Activated T-cell treated with anti-CD3 and anti-CD28 coated beads, Interleukin-2, amount 50 U/mL, for 4 hours (primary cell): ENCODE results near the gene TP73. TPM values are rescaled to one million over a fixed set of nuclear protein-coding genes. Genes with fewer than 3 reads are reported as not detected.
"Not testable (repeated sequence)": the region's sequence is repeated elsewhere in the genome, so short reads cannot be mapped to it uniquely, and the experiment has no call there.

ENCODE experiments used
- ATAC-seq, 2 donors: fragments of 200-7000 bp; cut with Tn5 transposase; one replicate each; pipeline ENCODE4 v1.10.0; 2021
- DNase-seq: peaks from one replicate; pipeline ENCODE4 v3.0.0-alpha.2; 2020
- H3K27me3 Mint-ChIP-seq: one replicate; pipeline ENCODE4 v1.8.0; 2021; ENCODE audit warnings: low read depth, mixed read lengths
- H3K36me3 Mint-ChIP-seq: one replicate; pipeline ENCODE4 v1.8.0; 2022; ENCODE audit warnings: mixed read lengths; ENCODE audit not compliant: insufficient read depth
- H3K4me1 Mint-ChIP-seq: one replicate; pipeline ENCODE4 v1.8.0; 2021; ENCODE audit warnings: low read depth, mixed read lengths
- H3K4me3 Mint-ChIP-seq: one replicate; pipeline ENCODE4 v1.8.0; 2021; ENCODE audit warnings: mild to moderate bottlenecking, moderate library complexity, mixed read lengths
- H3K9me3 Mint-ChIP-seq: one replicate; pipeline ENCODE4 v1.8.0; 2021; ENCODE audit warnings: mixed read lengths
- total RNA-seq, 3 donors: library from RNA; stranded (reverse); gene quantifications; one replicate each; pipeline ENCODE4 v1.2.1, GENCODE V29; 2021

TP73 gene
- total RNA-seq, 3 donors from 2014 or later, result 0.05 to 0.16 (median 0.08) TPM

DNA sequence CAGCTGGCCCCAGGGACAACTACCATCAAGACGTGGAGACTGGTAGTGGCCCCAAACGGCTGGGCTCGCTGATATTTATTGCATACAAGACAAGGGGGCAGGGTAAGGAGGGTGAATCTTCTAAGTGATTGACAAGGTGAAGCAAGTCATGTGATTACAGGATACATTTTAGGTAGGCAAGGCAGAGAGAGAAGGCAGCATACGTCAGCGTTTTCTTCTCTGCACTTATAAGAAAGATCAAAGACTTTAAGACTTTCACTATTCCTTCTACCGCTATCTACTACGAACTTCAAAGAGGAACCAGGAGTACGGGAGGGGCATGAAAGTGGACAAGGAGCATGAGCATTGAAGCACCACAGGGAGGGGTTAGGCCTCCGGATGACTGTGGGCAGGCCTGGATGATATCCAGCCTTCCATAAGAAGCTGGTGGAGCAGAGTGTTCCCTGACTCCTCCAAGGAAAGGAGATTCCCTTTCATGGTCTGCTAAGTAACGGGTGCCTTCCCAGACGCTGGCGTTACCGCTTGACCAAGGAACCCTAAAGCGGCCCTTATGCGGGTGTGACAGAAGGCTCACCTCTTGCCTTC is 96.1 kb downstream of the TP73 start:
- H3K36me3 Mint-ChIP-seq, H3K9me3 Mint-ChIP-seq, H3K27me3 Mint-ChIP-seq, ATAC-seq, DNase-seq: not testable (repeated sequence)
- Mint-ChIP-seq H3K4me3 (peak overlapping the region; percentile 29), H3K4me1 (peaks cover 25% of the 10 kb centered on the region)

DNA sequence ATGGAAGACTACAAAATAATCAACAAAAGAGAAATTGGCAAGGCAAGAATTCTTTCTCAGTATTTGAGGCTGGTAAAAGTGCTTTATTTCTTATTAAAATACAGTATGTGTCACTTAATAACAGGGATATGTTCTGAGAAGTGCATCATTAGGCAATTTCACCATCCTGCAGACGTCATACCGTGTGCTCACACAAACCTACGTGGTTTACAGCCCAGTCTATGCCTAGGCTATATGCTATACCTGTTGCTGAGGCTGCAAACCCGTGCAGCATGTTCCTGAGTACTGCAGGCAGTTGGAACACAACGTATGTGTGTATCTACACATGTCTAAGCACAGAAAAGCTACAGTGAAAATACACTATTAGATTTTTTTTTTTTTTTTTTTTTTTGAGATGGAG is 97.2 kb downstream of the TP73 start:
- Mint-ChIP-seq H3K4me3 (no peak overlapping the region), H3K36me3 (no peaks in the 10 kb centered on the region), H3K27me3 (no peaks in the 10 kb centered on the region), H3K9me3 (no peaks in the 10 kb centered on the region), H3K4me1 (peaks cover 25% of the 10 kb centered on the region)
- DNase-seq, result no peak
- no peak for ATAC-seq

DNA sequence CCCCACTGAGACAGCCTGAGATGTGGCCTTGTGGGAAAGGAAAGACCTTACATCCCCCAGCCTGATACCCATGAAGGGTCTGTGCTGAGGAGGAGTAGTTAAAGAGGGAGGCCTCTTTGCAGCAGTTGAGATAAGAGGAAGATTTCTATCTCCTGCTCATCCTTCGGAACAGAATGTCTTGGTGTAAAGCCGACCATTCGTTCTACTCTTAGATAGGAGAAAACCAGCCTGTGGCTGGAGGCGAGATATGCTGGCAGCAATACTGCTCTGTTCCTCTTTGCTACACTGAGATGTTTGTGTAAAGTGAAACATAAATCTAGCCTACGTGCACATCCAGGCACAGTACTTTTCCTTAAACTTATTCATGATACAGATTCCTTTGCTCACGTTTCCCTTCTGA is 98.4 kb downstream of the TP73 start:
- Mint-ChIP-seq H3K36me3 (no peaks in the 10 kb centered on the region), H3K4me3 (no peak overlapping the region), H3K9me3 (no peaks in the 10 kb centered on the region), H3K27me3 (no peaks in the 10 kb centered on the region), H3K4me1 (peaks cover 18% of the 10 kb centered on the region)
- DNase-seq, result no peak
- no peak for ATAC-seq

DNA sequence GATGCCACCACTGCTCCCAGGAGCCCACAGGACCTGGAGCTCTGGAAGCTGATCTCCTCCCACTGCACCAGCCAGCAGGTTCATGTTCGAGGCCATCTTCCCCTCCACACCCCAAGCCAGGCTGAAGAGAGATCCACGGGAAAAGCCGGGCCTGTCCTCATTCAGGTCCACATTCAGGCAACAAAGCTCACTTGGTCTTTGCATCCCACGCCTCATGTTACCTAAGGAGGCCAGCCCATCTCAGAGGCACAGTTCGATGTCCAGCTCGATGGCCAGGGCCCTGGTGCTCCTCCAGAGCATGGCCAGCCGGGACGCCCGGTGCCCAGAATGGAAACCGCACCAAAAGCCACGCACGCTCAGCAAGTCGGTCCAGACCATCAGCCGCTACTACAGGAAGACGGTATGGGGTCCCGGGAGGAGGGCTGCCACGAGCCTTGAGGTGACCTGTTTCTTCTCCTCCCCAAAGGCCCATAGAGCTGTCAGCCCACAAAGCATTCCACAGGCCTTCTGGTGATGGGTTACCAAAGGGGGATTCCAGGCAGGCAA is 100.2 kb downstream of the TP73 start, which contains the start of gene CCDC27:
Gene CCDC27, plus strand, starts transcription at position 51 of the 546 bp plus-strand sequence. Its CDS starts 32 bp downstream, at position 83.
- ATAC-seq, result no peak
- peaks cover 6% of the 10 kb centered on the region for H3K27me3 Mint-ChIP-seq

DNA sequence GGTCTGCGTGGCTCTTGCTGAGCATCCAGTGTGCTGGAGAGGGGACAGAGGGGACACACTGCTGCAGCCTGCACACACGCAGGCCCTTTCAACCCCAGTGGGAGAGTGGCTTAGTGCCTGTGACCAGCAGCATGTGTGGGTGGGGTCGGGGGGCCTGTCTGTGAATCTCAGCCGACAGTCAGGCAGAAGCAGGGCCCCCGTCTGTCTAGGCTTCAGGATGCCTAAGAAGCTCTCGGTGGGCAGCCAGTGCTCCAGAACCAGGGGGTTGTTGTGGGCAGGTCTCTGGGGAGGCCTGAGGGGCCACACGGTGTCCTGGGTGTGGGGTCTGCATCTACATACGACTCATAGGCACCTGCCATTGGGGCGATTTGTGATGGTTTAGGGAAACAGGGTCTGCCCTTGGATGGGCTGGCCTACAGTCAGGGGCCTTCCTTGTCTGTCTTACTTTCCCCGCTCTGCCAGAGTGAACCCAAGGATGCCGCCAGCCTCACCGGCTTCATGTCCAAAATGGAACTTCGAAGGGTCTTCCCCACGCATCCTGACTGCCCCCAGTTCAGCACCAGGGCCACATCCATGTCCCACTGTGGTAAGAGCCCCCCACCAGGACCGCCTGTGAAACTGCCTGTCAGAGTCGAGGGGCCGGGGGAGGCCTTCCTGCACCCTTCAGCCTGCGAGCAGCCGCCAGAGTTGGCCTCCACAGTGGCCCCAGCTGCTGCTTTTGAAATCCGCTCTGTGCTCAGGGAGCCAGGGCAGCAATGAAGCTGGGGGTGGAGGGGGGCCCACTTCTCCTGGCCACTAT is 101.5 kb downstream of the TP73 start:
- Mint-ChIP-seq H3K4me1 (no peaks in the 10 kb centered on the region), H3K4me3 (no peak overlapping the region), H3K27me3 (peaks cover 8% of the 10 kb centered on the region), H3K36me3 (no peaks in the 10 kb centered on the region), H3K9me3 (no peaks in the 10 kb centered on the region)
- ATAC-seq (no peak), DNase-seq (no peak)

More for the DNA sequence above, 100.2 kb downstream of the TP73 start, which contains the start of gene CCDC27:
- no peaks in the 10 kb centered on the region for H3K9me3 Mint-ChIP-seq
- no peak within 1 kb of the TSS for H3K4me3 Mint-ChIP-seq
- peaks cover 10% of the 10 kb centered on the region for H3K4me1 Mint-ChIP-seq
- H3K36me3 Mint-ChIP-seq, result no peaks in the 10 kb centered on the region
- no peak for DNase-seq

DNA sequence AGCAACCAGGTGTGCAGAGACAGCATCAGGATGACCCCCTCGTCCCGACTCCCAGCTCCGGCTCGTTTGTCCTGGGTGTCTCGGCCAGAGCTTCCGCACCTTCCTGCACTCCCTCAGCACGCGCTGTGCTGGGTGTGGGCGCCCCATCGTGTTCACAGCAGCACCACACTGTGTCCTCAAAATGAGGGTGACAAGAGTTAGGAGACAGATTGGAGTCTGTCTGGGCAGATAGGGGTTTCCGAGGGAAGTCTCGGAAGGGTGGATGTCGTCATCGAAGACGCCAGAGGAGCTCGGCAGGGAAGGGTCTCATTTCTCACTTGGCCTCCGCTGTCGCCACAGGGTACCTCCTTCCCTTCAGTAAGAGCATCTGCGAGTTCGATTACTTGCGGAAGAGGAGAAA is 104.1 kb downstream of the TP73 start:
- no peaks in the 10 kb centered on the region for H3K36me3 Mint-ChIP-seq
- DNase-seq, result no peak
- no peak for ATAC-seq
- no peak overlapping the region for H3K4me3 Mint-ChIP-seq
- H3K9me3 Mint-ChIP-seq, result peaks cover 3% of the 10 kb centered on the region
- H3K4me1 Mint-ChIP-seq, result no peaks in the 10 kb centered on the region
- peaks cover 21% of the 10 kb centered on the region for H3K27me3 Mint-ChIP-seq

DNA sequence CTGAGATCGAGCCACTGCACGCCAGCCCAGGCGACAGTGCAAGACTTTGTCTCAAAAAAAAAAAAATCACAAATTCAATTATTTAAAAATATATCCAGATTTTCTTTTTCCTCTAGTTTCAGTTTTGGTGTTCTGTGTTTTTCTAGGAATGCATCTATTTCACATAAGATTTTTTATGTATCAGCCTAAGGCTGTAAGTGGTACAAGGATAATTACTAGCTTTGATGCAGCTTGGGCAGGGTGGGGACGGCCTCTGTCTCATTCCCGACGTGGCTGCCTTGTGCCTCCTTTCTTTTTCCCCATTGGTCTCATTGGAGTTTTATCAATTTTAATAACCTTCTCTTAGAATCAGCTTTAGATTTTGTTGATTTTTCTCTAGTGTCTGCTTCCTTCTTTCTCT is 106.8 kb downstream of the TP73 start:
- Mint-ChIP-seq H3K9me3 (peaks cover 3% of the 10 kb centered on the region), H3K4me1 (no peaks in the 10 kb centered on the region), H3K36me3 (no peaks in the 10 kb centered on the region), H3K4me3 (no peak overlapping the region), H3K27me3 (peaks cover 22% of the 10 kb centered on the region)
- ATAC-seq, result no peak
- DNase-seq, result no peak

DNA sequence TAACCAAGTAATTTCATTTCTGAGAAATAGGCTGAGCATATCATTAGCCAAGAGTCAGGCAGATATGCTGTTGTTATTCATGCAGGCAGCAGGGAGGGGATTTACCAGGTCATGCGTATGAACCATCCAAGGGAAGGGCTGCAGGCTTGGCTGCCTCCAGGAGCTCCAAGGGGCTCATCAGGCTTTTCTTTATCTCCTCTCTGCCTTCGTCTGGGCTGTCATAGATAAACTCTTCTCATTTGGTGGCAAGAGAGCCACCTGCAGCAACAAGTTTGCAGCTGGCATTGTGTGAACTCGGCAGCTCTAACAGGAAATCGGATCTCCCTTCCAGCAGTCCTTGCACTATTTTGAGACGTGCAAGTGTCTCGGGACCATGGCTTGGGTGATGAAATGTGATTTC is 107.5 kb downstream of the TP73 start:
- no peak for ATAC-seq
- no peaks in the 10 kb centered on the region for H3K36me3 Mint-ChIP-seq
- no peak overlapping the region for H3K4me3 Mint-ChIP-seq
- H3K9me3 Mint-ChIP-seq, result peaks cover 3% of the 10 kb centered on the region
- no peak for DNase-seq
- H3K4me1 Mint-ChIP-seq, result no peaks in the 10 kb centered on the region
- H3K27me3 Mint-ChIP-seq, result peaks cover 22% of the 10 kb centered on the region

DNA sequence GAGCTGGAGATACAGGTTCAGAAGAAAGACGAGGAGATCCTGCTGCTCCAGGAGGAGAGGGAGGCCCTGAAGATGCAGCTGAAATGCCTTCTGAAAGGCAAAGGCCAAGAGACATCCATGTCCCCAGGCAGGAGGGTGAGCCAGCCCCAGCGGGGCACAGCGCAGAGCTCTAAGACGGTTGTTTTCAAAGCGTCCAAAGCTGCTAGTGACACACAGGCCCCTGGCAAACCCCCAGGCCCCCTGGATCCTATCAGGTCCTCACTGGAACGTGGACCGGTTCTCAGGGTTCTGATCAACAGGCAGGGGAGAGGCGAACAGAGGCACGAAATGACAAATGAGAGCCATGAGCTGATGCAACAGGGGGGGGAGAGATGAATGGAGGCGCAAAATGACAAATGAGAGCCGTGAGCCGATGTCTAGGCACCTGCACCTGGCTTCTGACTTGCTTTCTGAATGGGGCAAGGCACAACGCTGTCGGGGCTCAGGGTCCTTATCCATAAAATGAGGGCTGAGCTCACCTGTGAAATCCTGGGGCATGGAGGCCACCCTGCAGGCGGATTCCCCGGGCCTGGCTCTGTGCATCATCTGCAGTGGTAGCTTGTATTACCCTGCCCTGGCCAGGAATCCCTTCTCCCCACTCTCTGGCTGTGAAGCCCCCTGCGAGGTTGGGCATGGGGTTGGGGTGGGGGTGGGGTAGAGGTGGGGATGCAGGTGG is 109.1 kb downstream of the TP73 start:
- peaks cover 20% of the 10 kb centered on the region for H3K27me3 Mint-ChIP-seq
- ATAC-seq (no peak), DNase-seq (no peak)
- H3K9me3 Mint-ChIP-seq, result peaks cover 3% of the 10 kb centered on the region
- no peak overlapping the region for H3K4me3 Mint-ChIP-seq
- no peaks in the 10 kb centered on the region for H3K4me1 Mint-ChIP-seq
- H3K36me3 Mint-ChIP-seq, result no peaks in the 10 kb centered on the region

DNA sequence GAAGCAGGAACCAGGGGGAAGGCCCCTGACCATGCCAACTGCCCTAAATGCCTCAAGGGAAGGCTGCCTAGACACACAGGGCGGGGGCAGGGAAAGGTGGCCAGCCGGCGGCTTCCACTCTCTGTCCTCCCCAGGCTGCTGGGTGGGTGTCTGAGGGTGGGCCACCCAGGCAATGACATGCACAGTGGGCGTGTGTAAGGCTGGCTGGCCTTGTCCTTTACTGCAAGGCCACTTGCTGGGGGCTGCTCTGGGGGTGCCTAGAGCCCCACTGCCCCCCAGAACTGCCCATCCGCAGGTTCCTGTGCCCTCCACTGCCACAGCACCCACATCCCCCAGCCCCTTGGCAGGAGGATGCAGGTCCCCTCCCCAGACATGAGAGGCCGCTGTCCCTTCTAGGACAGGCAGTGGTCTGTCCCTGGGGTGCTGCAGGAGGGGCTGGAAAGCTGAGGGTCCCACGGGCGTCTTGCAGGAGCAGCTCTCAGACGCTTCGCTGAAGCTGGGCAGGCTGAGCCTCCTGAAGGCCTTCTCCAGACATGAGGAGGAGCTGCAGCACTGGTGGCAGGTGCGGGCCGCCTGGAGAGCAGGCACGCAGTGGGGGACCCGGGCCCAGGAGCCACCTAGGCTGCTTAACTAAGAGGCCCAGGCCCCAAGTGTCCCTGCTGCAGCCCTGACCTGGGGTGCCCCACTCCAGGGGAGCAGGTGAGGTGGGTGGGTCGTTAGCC is 110.0 kb downstream of the TP73 start:
- no peak for ATAC-seq
- H3K9me3 Mint-ChIP-seq, result peaks cover 3% of the 10 kb centered on the region
- H3K4me1 Mint-ChIP-seq, result no peaks in the 10 kb centered on the region

DNA sequence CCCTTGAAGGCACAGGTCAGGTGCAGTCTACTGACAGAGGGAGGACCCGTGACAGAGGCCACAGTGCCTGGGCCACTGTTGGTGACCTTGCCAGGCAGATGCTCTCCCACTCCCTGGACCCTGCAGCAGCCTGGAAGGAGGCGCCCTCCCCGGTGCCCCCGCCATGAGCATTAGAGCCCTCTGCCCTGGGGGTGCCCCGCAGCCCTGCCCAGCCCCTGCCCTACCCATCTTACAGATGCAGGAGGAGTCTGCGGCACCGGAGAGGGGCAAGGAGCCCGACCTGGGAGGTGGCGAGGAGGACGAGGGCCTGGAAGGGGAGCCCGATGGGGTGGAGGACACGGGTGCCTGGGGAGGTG is 110.5 kb downstream of the TP73 start:
- peaks cover 3% of the 10 kb centered on the region for H3K9me3 Mint-ChIP-seq
- no peak for ATAC-seq

More for the DNA sequence above, 110.0 kb downstream of the TP73 start:
- Mint-ChIP-seq H3K36me3 (no peaks in the 10 kb centered on the region), H3K27me3 (peaks cover 20% of the 10 kb centered on the region), H3K4me3 (no peak overlapping the region)
- DNase-seq, result no peak

DNA sequence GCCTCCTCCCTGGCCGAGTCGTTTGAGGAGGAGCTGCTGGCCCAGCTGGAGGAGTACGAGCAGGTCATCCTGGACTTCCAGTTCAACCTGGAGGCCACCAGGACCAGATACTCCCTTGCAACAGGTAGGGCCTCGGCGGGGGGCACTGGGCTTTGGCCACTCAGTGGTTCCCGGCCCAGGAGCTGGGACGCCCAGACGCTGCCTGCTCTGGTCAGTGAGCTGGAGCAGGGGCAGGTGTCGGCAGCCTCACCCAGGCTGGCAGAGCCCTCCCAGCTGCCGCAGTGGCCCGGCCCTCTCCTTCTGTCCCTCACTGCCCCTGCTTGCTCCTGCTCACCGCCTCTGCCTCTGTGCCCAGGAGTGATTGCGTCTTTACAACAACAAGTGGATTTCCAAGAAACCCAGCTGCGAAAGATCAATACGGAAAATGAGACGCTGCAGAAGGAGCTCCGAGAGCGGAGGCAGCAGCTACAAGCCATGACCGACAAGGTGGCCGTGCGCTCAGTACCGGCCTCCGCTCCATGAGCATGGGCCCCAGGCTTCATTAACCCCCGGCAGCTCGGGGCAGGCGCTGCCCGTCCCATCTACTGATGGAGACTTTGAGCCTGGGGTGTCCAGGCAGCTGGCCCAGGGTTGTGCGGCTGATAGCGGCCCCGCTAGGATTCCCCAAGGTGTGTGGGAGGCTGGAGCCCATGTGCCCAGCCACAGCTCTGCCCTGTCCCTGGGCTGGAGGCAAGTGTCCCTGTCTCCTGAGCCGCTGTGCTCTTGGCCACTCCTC is 111.2 kb downstream of the TP73 start:
- DNase-seq (no peak), ATAC-seq (no peak)
- Mint-ChIP-seq H3K4me3 (no peak overlapping the region), H3K9me3 (peaks cover 3% of the 10 kb centered on the region), H3K36me3 (no peaks in the 10 kb centered on the region), H3K4me1 (no peaks in the 10 kb centered on the region), H3K27me3 (peaks cover 19% of the 10 kb centered on the region)

More for the DNA sequence above, 110.5 kb downstream of the TP73 start:
- H3K4me1 Mint-ChIP-seq, result no peaks in the 10 kb centered on the region
- H3K4me3 Mint-ChIP-seq, result no peak overlapping the region
- no peak for DNase-seq
- no peaks in the 10 kb centered on the region for H3K36me3 Mint-ChIP-seq
- H3K27me3 Mint-ChIP-seq, result peaks cover 20% of the 10 kb centered on the region

DNA sequence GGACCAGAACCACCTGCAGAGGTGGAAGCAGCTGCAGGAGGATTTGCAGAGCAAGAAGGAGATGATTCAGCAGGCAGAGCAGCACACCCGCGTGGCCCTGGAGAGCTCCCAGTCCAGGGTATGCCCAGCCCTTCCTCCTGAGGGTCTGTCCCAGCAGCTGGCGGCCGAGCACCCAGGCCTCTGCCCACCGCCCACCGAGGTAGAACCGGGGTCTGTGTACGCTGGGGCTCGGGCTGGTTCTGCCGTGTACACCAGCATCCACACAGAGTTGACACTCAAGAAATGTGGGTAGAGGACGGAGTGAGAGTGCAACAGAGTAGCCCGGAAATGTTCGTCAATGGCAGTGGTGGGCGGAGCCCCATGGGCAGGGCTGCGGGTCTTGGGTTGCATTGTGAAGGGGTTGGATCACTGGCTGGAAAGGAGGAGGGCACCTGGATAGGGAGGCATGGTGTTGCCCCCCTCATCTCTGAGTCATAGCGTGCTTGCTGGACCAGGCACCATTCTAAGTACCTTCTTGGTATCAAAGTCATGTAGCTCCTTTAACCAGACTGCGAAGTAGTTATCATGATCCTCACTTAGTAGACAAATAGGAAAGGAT is 115.1 kb downstream of the TP73 start:
- DNase-seq (no peak), ATAC-seq (no peak)
- Mint-ChIP-seq H3K4me1 (peaks cover 10% of the 10 kb centered on the region), H3K9me3 (no peaks in the 10 kb centered on the region), H3K4me3 (no peak overlapping the region), H3K36me3 (no peaks in the 10 kb centered on the region), H3K27me3 (peaks cover 3% of the 10 kb centered on the region)
